GM18511 (cell line): ENCODE data around the gene CYP2D6.
"Not testable (repeated sequence)": the region's sequence is repeated elsewhere in the genome, so short reads cannot be mapped to it uniquely, and the experiment has no call there.

Experiments used
- ATAC-seq: cut with Tn5 transposase; IDR thresholded peaks from one replicate; pipeline ENCODE4 v1.9.1; 2021; ENCODE audit warnings: mild to moderate bottlenecking, moderate library complexity; ENCODE audit not compliant: unreplicated experiment

CYP2D6 gene

DNA sequence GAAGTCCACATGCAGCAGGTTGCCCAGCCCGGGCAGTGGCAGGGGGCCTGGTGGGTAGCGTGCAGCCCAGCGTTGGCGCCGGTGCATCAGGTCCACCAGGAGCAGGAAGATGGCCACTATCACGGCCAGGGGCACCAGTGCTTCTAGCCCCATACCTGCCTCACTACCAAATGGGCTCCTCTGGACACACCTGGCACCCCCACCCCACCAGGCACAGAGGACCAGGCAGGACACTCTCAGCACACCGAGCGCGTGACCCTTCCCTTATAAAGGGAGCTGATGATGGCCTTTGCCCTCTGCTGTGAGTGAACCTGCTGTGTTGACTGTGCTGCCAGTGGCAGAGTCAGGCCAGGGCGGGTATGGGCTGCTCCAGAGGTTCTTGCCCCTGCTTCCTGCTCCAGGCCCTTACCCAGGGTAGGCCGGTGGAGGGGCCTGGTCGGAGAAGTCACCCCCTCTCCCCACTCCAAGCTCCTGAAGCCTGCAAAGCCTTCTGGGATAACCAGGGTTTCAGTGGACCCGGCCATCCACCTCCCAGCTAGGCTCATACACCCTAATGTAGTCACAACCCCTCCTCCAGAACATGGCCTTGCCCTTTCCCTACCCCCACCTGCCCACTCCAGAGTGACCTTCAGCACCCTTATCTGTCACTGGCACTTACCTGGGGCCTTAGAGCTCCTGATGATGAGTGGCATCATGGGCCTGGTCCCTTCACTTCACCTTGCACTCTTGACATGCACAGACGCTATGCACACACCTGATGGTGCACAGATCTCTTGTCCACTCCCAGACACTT lies at the start of gene CYP2D6:
Gene CYP2D6, minus strand, starts transcription at position 172 of the 793 bp plus-strand sequence. Its CDS starts 19 bp downstream, at position 153.
- ATAC-seq = not testable (repeated sequence)

DNA sequence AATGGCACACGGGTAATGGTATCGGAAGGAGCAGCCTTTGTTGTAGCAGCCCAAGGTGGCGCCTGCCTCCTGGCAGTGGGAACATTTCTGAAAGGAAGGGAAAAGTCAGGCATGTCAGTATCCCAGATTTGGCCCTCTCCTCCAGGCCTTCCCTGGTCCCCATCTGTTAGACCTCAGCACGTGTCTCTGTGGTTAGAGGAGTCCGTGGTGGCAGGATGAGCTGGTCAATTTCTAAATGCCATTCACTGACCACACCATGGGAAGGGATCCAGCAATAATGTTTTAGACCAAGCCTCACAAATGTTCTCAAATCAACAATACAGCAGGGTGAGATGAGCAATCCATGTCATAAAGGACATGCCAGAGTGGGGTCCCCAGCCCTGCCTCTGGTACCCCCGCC lies 49.0 kb upstream of the CYP2D6 start:
- ATAC-seq = no peak

DNA sequence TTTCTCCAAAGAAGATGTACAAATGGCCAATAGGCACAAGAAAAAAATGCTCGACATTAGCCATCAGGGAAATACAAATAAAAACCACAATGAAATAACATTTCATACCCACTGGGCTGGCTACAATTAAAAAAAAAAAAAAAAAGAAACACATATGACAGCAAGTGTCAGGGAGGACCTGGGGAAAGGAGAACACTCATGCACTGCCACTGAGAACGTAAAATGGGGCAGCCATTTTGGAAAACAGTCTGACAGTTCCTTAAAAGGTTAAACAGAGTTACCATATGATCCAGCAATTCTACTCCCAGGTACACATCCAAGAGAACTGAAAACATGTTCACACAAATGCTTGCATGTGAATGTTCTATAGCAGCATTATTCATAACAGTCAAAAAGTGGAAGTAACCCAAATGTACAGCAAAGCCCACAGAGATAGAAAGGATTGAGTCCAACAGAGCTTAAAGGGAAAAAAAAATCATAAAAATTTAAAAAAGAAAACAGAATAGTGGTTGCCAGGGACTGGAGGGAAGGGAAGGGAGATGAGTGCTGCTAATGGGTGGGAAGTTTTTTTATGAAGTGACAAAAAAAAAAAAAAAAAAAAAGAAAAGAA lies 48.4 kb upstream of the CYP2D6 start:
- no peak for ATAC-seq

DNA sequence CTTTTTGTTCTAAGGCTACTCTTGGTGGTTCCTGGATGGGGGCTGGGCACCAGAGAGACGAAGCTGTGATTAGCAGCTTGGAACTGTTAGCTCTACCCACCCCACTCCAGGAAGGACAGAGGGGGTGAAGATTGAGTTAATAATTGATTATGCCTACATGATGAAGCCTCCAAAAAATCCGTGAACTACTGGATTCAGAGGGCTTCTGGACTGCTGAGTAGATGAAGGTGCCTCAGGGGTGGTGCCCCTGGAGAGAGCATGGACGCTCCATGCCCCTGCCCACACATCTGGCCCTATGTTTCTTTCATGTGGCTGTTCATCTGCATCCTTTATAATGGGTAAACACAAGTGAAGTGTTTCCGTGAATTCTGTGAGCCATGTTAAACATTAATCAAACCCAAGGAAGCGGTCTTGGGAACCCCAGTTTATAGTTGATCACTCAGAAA lies 47.3 kb upstream of the CYP2D6 start:
- ATAC-seq = no peak

DNA sequence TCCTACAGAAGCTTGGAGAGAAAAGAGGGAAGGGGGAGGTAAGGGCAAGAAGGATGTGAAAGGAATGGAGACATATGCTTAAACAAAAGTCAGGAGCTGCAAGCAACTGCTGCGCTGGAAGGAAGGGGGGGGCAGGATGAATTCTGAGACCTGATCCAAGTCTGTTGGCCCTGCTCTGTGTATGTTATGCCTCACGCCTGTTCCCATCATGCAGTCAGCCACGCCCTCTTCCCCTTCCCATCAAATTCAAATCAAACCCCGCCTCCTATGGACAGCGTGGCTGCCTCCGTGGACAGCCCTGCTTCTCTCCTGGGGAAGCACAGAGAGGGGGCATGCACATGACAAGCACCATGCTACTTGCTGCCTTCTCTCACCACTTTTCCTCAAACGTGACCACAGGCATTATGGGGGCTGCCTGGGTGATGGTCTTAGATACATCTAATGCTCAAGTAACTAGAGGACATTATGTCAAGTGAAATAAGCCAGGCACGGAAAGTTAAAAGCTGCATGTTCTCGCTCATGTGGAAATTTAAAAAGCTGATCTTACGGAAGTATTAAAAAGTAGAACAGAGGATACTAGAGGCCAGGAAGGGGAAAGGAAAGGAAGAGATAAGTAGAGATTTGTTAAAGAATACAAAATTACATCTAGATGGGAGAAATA lies 45.8 kb upstream of the CYP2D6 start:
- ATAC-seq = no peak

DNA sequence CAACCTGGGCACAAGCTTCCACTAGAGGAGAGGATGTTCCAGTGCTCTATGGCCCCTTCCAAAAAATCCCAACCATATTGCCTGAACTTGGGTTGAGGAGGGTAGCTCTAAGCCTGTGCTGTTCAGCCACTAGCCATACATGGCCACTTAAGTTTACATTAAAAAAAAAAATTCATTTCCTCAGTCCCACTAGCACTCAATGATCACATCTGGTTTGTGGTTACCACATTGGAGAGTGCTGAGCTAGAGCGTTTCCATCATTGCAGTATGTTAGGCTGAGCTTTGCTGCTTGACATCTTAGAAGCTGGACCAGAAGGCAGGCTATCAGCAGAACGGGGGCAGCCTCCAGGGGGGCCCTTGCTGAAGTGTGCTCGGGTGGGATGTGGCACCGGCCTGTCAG lies 43.5 kb upstream of the CYP2D6 start:
- no peak for ATAC-seq

DNA sequence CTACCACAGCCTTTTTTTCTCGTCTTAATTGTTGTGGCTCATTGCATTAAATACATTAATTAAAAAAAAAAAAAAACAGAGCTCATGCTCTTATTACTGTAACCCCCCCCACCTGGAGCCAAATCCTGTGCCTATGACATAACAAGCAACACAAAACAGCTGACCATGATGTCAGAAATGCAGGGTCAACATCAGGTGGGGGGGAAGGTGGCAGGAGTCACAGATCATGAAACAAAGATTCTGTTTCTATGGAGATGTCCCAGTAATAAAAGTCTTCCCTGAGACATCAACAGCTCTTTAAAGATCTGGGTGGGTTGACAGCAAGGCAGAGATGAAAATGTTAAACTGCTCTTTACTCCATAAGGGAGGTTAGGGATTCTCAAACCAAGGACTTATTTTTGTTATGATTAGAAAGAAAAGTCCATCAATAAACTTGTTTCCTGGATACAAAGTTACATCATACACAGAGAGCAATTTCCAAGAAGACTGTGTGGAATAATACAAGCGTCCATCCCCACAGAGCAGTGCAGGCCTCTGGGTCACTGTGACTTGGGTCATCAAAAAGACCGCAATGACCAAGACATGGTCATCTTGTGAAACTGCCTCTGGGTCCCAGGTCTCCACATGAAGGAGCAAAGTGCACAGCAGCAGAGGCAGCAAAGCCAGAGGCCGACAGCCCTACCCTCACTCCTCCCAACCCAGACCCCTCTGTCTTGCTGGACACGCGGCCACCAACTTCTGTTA lies 42.7 kb upstream of the CYP2D6 start:
- no peak for ATAC-seq

DNA sequence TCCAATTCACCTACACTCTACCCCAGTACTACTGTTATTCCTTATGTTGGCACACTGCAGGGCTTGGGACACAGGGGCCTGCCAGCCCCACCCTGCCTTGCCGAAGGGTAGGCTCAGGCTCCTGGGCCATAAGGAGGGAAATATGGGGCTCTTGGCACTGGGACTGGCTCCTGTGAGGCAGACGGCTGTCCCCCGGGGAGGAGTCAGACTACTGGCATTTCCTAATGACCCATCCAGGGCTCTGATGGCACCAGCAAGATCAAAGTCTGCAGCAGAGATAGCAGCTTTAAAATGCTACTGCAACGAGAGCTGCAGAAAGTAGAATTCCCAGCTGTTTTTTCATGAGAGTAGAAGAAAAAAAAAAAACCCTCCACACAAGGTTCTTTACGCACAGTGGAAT lies 42.2 kb upstream of the CYP2D6 start:
- ATAC-seq = no peak

DNA sequence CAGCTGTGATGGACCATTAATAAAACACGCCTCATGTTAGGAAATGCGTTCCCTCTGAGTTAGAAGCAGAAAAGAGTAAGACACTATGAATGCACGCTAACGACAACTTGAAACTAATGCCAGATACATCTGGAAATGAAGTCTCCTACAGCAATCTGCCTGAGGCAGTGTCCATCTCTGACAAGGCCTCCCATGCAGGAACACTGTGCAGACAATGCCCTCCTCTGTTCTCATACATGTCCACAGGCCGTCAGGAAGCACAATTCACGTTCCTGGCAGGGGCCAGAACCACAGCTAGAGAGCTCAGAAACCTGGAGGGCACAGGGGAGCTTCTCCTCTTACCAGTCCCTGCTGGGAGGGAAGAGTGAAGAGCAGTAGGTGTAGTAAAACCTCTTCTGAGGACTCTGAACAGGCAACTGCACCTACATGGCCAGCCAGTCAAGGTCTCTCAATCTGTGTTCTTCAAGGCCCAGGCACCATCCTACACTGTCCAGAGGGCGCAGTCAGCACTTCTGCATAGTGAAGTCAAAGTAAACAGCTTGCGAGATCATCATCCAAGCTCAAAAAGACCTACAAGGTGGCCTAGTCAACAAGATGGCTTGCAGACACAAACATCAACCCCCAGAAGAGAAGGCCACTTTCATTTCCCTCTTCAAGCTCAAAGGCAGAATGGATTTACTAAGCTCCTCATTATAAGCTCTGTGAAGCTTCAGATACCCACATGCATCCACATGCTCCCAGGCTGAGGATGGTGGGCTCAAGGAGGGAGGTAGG lies 41.5 kb upstream of the CYP2D6 start:
- no peak for ATAC-seq

DNA sequence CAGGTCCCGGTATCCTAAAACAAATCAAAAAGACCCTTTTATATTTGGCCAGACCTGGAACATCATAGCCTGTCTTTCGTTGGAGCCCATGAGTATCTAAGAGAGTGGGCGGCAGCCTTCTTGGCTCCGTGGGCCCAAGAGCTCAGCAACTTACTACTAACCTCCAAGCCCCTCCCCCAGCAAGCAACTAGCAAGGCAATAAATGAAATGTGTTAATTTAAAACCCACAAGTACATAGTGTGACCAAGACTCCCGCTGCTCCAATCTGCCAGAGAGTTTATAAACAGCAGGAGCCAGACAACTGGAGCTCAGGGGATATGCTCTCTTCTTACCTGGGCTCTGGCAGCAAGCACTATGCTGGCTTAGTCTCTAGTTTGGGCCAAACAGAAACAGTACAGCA lies 40.8 kb upstream of the CYP2D6 start:
- ATAC-seq = no peak

DNA sequence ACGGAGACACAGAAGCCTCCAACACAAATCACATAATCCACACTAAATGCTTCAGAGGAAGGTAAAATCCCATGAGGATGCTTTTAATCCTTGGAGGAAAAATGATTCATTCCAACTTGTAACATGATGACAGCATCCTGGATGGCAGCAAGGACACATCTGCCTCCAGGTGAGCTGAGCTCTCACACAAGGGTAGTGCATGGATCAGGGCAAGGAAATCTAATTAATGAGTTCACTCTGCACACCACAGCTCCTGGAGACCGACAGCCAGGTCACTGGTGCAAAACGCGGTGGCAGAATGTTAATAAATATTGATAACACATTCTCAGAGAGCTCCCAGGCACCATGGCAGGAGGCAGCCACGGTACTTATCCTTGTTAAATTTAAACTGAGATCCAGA lies 40.3 kb upstream of the CYP2D6 start:
- ATAC-seq = no peak

DNA sequence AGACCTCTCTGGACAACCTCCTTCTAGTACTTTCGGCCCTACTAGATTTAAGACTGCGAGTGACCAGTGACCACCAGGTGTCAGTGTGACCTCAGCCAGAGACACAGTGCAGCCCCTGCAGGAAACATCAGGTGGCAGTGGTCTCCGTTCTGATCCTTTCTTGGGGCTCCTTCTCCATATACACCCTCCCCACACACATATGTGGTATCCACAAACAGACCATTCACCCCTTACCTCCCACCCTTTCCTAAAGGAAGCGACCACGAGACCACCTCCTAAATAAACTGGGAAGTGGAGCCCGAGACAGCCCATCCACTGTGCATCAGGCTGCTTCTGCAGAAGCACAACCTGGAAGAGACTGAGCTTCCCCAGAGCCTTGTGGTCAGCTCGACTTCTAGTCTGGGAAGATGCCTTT lies 38.5 kb upstream of the CYP2D6 start:
- no peak for ATAC-seq

DNA sequence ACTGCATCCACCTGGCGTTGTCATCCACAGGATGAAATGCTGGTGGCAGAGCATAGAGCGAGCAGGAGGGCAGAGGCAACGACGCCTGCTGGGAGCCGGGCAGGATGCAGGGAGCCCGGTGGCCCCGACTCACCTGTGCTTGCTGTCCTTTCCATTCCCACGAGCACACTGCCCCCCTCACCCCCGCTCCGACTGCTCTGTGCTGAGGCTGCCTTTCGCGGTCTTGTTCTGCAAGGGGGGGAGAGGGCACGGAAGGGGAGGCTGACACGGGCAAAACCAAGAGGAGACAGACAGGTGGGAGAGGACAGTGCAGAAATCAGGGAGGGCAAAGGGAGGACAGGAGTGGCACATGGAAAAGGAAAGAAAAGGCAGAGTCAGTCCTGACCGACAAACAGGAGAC lies 37.9 kb upstream of the CYP2D6 start:
- no peak for ATAC-seq

DNA sequence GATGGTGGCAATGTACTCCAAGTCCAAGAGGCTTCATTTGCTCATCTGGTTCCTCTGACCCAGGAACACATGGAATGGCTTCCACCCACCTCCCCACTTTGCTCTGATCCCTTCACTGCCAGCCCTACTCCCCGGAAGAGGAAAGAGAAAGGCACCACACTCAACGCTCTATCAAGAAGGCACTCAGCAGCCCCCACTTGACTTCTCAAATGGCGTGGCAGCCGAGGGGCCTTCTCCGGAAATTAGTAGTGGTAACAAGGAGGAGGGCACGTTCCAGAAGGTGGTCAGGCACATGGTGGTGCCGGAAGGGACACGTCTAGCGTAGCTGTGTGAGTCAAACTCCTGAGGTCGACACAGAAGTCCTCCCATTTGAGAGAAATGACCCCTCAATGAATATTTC lies 36.5 kb upstream of the CYP2D6 start:
- ATAC-seq = no peak

DNA sequence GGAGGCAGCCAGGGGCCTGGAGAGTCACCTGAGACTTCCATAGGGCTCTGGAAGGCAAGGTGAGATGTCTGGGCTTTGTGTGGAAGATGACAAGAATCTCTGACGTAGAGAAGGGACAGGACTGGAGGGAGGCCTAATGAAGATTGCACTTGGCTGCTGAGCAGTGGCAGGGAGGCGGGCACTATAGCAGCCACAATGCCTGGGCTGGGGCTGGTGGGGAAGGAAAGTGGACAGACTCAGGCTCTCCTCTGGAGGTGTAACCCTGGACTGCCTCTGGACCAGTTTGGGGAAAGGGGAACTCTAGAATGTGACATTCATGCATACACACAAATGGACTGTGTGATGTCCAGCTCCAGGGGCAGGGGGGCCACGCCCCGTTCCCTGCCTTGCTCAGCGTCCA lies 34.3 kb upstream of the CYP2D6 start:
- ATAC-seq = no peak

DNA sequence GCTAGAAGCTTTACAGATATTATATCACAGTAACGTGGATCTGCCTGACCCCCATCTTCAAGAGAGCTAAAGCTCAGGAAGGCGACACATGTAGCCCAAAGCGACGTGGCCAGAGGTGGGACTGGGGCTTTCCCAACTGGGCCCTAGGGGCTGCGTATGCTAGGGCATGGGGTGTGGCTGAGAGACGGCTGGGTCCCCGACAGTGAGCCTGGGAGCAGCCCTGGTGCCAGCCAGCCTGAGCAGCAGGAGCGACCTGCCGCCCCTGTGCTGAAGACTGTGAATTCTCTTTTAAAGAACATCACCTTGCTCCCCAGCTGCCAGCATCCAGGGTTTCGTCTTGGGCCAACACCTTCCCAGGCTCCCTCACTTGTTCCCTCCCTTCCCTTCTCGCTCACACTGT lies 32.9 kb upstream of the CYP2D6 start:
- ATAC-seq = no peak

DNA sequence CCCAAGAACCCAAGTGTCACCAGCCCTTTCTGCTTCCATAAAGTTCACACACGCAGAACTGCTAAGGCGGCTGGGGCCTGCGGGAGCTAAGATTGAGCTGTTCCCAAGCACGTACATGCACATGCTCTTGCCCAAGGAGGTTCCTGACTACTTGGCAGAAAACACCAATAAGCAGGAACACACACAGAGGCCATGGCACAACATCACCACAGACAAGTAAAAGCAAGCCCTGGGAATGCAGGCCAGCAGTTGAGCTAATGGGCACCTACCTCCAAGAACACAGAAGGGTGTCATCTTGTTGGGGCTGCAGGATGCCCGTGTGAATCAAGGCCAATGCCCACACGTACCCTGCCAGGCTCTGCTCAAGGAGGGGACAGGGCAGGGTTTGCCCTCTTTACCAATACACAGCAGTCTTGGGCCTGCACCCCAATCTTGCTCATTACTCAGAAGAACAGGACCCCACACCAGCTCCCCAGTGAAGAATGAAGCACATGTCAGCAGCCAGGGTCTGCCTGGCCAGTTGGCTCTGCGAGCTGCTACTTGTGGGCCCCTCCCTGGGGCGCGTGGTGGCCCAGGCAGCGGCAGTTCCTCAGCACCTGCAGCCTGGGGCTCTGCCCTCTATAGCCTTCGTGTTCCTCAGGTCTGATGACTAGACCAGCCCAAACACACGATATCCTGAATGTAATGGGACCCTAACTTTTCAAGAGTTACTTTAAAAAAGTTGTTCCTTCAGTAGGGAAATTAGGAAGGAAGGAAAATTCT lies 32.3 kb upstream of the CYP2D6 start:
- ATAC-seq = no peak

DNA sequence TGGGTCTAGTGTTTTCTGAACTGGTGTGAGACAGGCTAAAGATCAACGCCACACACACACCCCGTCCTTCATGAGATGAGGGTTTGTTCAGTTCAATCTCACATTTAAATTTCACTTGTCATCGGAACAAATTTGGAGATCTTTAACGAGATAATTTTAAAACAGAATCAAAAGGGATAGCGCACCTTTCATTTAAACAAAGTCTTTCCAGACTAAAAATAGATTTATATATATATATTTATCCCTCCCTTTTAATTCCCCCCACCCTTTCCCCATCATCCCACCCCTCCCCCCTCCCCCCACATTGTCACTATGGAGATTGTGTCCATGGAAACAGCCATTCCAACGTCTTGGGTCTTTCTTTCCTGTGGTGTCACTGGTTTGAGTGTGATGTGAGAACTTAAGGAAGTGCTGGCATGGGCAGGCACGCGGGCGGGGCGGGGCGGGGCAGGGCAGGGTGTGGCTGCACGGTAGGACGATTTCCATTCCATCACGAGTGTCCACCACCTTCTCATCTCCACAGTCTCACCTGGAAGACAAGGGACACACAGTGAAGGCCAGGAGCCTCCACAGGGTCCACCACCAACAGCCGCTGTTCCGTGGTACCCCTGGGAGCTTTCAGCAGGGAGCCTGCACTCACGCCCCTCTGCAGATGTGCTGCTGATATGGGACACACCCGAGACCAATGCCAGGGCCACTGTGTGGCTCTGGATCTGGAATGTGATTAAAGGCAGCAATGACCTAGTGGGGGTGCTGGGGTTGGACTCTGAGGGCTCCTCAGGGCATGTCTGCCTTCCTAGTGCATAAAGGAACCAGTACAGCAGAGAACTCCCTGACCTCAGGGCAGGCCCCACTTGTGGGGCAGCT lies 30.5 kb upstream of the CYP2D6 start:
- ATAC-seq = no peak

DNA sequence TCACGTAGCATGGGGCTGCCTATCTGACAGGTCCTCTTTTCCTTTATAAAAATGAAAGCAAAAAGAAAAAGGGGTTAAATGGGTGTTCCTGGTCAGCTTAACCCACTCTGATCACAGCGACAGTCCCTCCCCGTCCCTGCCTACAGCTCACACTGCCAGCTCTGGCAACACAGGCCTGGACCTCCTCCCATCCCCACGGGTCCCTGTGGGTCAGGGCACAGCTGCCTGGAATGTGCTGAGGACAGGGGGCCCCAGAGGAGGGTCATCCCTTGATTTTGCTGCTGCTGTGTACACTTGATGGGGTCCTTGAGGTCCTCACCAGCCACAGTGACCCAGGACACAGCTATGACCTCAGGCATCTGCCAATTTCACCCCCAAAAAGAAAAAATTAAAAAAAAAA lies 29.6 kb upstream of the CYP2D6 start:
- ATAC-seq = no peak
